Stimulated activated CD8-positive, alpha-beta memory T cell treated with anti-CD3 and anti-CD28 coated beads, Interleukin-7, amount 100 ng/mL, for 48 hours (primary cell): Measurements from ENCODE around the gene ZNRF1.

ENCODE experiments used
- DNase-seq, 2 donors: peaks; one replicate each; pipeline ENCODE4 v3.0.0-alpha.2; 2020; ENCODE audit warnings: low read depth in 1 of 2; ENCODE audit errors: extremely low read depth in 1 of 2

The ZNRF1 gene

GRCh38 chr16:75058806-75059205 lies 60.0 kb downstream of the ZNRF1 start:
- DNase-seq: no peak

GRCh38 chr16:75059411-75059810 lies 60.6 kb downstream of the ZNRF1 start:
- DNase-seq: no peak

GRCh38 chr16:75060723-75061122 lies 61.9 kb downstream of the ZNRF1 start:
- DNase-seq: no peak

GRCh38 chr16:75061669-75062068 lies 62.8 kb downstream of the ZNRF1 start:
- no peak for DNase-seq

GRCh38 chr16:75062135-75062975 lies 63.5 kb downstream of the ZNRF1 start:
- DNase-seq: no peak

GRCh38 chr16:75062976-75063346 lies 64.1 kb downstream of the ZNRF1 start:
- DNase-seq: no peak

GRCh38 chr16:75063549-75064088 lies 64.8 kb downstream of the ZNRF1 start:
- no peak for DNase-seq

GRCh38 chr16:75064403-75065148 lies 65.8 kb downstream of the ZNRF1 start:
- peak in 1 of 2 donors; percentile 25 for DNase-seq

GRCh38 chr16:75065149-75065505 lies 66.3 kb downstream of the ZNRF1 start:
- peak in 1 of 2 donors; percentile 11 for DNase-seq

- no peak for DNase-seq
These were observed 66.8 kb downstream of the ZNRF1 start for GRCh38 chr16:75065521-75066149.

- no peak for DNase-seq
These were observed 68.1 kb downstream of the ZNRF1 start for GRCh38 chr16:75066861-75067447.

GRCh38 chr16:75068085-75069031 lies 69.5 kb downstream of the ZNRF1 start:
- DNase-seq: no peak

GRCh38 chr16:75070012-75070841 lies 71.4 kb downstream of the ZNRF1 start:
- DNase-seq: no peak

GRCh38 chr16:75071621-75072020 lies 72.8 kb downstream of the ZNRF1 start:
- no peak for DNase-seq

GRCh38 chr16:75072239-75072947 lies 73.6 kb downstream of the ZNRF1 start:
- no peak for DNase-seq

- no peak for DNase-seq
These were observed 74.9 kb downstream of the ZNRF1 start for GRCh38 chr16:75073545-75074303.

- DNase-seq: no peak
These were observed 75.5 kb downstream of the ZNRF1 start for GRCh38 chr16:75074304-75074793.
